Activated T-helper 9 cell treated with anti-CD3 and anti-CD28 coated beads, Interleukin-2, amount 50 U/mL, for 16 hours (primary cell): Measurements from ENCODE around the gene OTOGL.

ENCODE experiments used
- DNase-seq: peaks from one replicate; pipeline ENCODE4 v3.0.0-alpha.2; 2020; ENCODE audit warnings: low read depth

Gene OTOGL, protein sequence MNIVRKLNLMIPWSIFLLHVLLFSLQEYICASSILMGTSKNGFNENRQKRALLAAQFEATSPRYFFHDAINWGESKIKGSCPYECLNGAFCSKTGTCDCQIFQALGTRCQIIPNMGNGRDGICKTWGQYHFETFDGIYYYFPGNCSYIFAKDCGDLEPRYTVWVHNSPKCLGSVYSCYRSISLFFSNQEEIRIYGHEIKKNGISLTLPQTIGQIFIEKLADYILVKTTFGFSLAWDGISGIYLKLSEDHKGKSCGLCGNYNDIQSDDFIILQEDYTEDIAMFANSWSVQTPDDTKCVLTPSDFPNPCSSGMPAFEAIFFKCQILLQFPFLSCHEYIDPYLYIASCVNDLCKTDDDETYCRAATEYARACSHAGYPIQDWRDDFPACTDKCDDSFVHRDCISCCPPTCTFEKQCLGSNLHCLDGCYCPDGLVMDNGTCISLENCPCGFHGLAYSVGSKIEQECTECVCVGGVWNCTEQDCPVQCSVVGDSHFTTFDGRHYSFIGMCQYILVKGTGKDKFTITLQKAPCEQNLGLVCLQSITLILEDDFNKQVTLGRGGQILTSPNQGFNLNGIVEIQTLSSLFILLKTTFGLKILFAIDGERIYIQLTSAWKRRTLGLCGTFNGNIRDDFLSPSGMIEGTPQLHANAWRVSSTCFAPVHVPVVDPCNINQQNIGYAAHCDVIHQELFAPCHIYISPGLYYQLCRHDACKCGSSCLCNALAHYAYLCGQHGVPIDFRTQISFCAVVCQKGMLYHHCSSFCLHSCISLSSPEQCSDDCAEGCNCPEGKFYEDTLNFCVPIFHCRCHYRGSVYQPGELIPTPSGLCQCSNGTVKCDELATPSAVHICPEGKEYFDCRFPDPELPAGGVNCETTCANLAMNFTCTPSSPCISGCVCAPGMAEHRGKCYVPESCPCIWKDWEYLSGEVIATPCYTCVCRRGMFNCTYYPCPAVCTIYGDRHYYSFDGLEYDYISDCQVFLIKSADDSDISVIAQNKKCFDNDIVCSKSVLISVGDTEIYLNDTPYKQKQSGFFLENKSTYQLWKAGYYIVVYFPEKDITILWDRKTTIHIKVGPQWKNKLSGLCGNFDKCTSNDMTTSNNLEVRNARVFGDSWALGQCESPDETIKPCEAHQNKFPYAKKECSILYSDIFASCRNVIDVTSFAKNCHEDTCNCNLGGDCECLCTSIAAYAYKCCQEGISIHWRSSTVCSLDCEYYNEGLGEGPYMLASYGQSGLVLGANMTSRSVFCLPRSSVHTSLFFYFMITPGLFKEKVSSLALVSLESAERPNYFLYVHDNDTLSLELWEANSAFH (N-terminal part only)

DNA sequence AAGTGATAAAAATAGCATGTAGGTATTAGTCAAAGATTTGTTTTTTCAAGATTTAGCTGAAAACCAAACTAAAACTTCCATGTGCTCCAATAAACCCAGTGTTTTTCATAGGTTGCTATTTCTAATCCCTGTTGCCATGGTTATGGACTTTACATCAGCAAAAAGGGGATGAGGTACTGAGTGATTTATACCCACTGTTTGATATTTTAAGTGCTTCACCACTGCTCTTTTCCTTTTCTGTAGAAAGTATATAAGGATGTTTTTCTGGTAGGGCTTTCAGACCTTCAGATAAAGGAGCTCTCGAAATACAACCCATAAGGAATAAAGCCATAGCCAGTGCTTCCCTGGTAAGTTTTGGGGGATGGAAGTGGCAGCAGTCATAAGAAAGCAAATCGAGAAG, at the start of gene OTOGL:
OTOGL (plus strand) TSS at position 279 of the 400 bp plus-strand sequence. CDS start 109,895 bp downstream, outside the sequence.
- no peak for DNase-seq

DNA sequence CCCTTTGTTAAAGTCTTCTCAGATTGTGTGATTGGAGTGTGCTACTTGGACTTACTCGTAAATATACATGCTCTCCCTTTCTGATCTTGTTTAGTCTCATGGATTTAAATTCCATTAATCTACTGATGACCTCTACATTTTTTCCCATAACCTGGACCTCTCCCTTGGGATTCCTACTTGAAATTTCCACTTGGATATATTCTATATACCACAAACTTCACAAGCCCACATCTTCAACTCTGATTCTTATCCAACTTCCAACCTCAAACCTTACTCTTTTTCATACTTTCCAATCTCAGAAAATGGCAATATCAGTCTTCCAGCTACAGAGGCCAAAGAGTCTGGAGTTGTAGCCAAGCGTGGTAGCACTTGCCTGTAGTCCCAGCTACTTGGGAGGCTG, 49.1 kb upstream of the OTOGL start:
- no peak for DNase-seq

DNA sequence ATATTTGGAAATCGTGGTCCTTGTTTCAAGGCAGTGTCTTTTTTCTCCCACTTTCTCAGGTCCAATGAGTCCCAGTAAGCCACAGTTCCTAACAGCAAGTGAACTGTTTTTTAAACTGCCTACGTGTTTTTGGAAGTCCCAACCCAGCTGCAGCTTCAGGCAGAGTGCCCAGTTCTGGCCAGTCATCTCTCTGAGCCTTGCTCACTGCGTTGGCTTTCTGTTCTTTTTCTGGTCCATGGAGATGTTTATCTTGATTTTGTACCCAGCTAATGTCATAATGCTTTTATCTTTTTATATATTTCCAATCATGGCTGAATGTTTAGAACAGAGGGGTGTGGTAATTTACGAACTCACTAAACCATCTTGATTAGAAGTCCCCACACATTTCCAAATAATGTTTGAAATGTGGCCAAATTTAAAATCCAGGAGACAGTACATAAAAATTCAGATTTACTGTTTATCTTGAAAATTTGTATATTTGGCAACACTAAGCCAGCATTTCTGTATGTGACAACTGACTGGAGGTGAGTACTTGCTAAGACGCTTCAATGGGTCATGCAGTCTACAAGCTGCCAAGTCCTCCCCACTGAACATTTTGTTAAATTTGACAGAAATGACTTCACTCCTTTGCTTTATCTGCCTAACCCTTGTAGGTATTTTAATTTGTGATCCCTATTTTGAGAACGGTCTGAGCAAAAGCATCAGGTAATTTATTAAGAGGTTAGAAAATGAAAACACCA, 46.1 kb upstream of the OTOGL start:
- DNase-seq = no peak

DNA sequence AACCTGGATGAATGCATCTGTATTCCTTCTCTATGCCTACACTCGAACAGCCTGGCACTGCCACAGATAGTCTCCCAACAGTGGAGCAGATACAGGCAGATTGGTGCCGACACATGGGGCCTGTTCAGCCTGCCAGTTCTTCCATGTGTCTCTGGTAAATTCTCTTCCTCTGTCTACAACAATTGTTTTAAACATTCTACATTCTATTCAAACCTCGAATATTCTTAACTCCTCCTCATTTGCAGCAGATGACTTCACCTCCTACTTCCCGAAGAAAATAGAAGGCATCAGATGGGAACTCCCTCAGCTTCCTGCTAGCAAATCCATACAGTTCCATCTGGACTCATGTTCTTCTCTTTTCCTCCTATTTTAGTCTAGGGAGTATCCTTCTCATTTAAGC, 43.1 kb upstream of the OTOGL start:
- no peak for DNase-seq

DNA sequence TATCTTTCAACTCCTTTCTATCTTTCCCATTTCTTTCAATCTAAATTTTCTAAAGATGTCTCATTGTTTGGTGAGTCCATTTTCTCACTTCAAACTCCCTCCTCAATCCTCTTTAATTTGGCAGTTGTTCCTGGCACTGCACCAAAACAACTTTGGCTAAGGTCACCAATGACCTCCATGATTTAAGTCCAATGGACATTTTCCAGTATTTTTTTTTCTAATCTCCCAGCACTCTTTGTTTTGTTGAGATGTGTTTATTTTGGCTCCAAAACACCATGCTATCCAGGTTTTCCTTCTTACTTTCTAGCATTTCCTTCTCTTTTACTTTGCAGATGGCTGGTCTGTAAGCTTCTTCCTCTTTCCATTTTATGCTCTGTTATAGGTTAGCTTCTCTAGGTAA, 42.5 kb upstream of the OTOGL start:
- no peak for DNase-seq

DNA sequence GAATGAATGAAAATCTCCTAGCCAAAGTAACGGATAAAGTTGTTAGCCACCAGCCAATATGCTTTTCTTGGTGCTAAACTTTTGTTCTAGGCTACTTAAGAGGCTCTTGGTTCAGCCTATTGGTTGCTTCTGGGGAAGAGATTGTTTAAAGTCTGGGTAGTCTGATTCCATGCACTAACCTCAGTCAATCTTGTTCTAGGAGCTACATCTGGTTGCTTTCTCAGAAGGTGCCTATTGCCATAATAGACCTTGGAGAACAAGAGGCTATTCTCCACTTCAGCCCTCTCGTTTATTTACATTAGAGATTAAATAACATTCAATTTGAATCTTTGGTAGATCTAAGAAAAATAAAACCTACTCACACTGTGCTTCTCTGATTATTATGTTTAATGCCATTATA, 40.8 kb upstream of the OTOGL start:
- DNase-seq = no peak

DNA sequence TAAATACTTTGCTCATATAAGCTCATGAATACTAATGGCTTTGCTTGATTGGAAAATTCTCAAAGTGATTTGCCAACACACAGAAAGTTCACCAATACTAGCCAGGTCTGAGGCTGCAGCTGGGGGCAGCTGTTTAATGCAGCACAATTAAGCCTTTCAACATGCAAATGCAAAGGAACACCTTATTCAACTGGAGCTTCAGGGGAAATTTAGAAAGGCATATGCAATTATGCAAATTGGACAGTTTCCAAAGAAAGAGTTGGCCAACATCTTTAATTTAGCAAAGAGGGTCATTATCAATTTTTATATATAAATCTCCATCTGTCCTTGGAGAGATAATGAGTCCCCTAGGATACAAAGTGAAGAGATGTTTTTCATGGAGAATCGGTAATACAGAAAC, 40.2 kb upstream of the OTOGL start:
- no peak for DNase-seq

DNA sequence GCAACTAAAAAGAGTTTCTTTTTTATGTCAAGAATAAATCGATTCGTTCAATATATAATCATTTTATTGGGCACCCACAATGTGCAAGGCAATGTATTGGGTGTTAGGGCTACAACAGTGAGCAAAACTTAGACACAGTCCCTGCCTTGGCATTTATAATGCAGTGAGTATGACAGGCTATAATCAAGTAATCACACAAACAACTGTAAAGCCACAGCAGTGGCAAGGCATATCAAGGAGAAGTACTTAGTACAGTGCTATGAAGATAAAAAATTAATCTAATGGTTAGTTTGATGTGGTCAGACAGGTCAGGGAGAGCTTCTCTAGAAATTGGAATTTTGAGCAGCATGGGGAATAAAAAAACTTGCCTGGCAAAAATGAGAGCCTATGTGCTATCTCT, 39.5 kb upstream of the OTOGL start:
- DNase-seq = no peak

DNA sequence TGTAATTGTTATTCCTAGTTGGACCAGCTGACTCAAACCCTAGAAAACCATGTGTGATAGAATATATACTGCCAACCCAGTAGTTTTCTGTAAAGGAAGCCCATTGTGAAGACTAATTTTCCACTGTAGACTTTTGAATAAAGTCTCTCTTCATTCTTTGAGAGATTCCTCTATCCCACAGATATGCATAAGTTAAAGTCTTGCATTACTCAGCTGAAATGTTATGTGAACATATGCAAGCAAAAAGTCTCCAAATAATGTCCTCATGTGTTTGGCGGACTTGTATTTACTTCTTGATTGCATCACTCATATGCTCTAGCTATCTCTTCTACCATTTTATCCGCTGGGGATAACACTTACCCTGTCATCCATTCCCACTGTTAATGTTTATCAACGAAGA, 35.1 kb upstream of the OTOGL start:
- no peak for DNase-seq

DNA sequence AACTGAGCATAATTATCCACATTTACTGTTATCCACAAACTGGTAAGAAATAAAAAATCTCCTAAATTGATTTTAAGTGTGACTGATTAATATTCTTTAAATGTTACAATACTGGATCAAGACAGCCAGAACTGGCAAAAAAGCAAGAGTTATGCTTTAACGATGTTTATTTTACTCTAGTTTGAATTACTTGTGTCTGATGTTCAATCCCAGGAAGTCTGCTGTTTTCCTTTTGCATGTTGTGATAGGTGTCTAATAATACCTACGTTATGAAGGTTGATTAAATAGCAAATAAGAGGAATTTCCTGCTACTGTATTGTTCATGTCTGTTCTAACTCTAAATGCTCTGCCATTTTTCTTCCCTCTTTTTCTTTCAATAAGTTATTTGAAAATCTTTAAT, 34.4 kb upstream of the OTOGL start:
- DNase-seq = no peak

DNA sequence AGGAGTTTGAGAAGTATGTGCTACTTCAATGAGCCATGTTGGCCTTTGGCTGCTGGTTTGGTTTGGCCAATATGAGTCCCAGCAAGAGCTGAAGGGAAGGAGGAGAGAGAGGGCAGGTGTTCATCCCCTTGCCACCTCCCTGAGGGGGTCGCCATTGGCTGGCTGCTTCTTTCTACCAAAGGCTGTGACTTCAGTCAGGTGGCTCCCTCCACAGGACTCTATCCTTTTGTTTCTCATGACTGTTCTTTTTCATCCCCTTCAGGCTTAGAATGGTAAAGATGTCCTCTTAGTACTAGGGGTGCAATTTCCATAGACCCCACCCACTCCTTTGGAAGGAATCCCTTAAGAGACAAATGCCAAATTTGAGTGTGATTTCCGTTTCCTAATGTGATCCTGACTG, 31.2 kb upstream of the OTOGL start:
- DNase-seq = no peak

DNA sequence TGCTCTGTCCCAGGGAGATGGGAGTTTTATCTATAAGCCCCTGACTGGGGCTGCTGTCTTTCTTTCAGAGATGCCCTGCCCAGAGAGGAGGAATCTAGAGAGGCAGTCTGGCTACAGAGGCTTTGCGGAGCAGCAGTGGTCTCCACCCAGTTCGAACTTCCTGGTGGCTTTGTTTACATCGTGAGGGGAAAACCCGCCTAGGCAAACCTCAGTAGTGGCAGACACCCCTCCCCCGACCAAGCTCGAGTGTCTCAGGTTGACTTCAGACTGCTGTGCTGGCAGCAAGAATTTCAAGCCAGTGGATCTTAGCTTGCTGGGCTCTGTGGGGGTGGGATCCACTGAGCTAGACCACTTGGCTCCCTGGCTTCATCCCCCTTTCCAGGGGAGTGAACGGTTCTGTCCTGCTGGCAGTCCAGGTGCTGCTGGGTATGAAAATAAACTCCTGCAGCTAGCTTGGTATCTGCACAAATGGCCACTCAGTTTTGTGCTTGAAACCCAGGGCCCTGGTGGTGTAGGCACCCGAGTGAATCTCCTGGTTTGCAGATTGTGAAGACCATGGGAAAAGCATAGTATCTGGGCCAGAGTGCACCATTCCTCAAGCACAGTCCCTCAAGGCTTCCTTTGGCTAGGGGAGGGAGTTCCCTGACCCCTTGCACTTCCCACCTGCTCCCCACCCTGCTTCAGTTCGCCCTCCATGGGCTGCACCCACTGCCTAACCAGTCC, 15.3 kb upstream of the OTOGL start:
- DNase-seq = peak; percentile 2

DNA sequence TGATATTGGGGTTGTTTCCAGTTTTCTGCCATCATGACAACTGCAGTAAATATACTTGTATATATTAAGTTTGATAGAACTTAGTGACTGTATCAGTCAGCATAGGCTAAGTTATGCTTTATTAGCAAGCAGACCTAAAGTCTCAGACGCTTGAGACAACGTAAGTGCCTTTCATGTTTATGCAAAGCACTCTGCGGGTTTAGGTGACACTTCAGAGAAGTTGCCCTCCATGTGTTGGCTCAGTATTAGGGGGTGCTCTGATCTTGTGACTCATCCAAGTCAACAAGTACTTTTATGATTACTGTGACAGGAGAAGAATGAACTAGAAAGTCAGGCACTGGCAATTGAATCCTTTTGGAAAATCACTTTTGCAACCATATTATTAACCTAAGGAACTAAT, 13.3 kb upstream of the OTOGL start:
- no peak for DNase-seq

DNA sequence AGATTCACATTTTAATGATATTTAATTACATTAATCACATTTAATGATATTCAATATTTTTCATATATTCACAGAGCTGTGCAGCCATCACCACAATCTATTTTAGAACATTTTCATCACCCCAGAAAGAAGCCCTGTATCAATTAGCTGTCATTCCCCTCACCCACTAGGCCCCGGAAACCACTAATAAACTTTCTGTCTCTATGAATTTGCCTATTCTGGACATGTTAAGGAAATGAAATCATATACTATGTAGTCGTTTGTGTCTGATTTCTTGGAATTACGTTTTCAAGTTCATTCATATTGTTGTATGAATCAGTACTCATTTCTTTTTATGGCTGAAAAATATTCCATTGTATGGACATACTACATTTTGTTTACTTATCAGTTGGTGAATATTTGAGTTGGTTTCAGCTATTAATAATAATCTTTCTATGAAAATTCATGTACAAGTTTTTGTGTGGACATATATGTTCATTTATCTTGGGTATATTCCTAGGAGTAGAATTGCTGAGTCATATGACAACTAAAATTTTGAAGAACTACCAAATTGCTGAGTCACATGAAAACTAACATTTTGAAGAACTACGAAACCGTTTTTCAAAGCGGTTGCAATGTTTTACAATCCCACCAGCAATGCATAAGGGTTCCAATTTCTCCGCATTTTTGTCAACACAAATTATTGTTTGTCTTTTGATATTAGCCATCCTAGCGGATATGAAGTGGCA, 11.7 kb upstream of the OTOGL start:
- no peak for DNase-seq

DNA sequence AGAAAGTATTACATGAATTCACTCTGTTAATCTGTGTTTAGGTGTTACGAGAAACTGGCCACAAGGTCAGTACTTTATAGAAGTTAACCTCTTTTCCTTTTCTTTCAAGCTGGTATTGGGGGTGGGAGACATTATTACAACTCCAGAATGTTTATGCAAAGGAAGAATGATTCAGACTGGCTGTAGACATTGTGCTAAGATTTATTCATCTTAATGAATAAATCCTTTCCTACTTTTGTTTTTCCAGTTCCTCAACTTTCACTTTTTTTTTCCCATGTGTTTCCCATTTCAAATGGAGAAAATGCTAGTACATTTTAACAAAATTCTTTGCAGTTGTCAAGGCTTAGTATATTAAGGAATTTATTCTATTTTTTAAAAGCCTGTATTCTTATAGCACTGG, 1.3 kb downstream of the OTOGL start:
- DNase-seq = no peak

DNA sequence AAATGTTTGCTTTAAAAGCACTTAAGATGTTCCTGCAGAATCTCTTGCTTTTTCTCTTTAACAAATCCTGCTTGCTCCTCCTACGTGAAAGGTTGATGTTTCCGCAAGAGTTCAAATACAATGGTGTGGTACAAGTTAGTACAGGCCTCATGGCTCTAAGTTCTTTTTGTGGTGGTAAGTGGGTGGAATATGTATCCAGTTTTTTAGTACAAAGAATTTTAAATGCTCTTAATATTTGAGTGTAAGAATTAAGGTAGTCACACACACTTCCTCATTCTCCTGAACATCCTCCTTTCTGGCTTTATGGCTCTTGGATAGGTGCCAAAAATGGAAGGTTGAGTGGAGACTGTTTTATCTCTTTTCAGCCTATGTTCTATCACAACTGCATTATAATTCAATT, 1.8 kb downstream of the OTOGL start:
- no peak for DNase-seq

DNA sequence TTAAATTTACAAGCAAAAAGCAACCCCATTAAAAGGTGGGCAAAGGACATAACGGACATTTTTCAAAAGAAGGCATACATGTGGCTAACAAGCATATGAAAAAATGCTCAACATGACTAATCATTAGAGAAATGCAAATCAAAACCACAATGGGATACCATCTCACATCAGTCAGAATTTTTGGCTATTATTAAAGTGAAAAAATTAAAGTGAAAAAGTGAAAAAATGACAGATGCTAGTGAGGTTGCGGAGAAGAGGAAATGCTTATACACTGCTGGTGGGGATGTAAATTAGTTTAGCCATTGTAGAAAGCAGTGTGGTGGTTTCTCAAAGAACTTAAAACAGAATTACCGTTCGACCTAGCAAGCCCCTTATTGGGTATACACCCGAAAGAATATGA, 7.9 kb downstream of the OTOGL start:
- no peak for DNase-seq

DNA sequence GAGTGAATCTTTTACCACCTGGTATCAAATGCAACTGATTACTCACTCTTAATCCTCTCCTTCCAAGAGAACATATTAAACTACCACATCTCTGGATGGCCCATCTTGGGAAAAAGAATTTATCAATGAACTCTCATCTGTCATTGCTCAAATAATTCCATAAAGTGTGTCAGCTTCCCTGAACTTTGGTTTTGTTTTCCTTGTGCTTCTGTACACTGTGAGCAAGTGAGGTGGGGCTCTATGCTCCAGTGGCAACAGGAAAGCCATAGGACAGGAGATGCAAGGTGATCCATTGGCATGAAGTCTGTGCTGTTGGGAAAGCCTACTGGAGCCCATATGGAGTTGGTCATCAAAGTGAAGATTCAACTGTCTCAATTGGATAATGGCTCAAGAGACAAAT, 17.4 kb downstream of the OTOGL start:
- no peak for DNase-seq

DNA sequence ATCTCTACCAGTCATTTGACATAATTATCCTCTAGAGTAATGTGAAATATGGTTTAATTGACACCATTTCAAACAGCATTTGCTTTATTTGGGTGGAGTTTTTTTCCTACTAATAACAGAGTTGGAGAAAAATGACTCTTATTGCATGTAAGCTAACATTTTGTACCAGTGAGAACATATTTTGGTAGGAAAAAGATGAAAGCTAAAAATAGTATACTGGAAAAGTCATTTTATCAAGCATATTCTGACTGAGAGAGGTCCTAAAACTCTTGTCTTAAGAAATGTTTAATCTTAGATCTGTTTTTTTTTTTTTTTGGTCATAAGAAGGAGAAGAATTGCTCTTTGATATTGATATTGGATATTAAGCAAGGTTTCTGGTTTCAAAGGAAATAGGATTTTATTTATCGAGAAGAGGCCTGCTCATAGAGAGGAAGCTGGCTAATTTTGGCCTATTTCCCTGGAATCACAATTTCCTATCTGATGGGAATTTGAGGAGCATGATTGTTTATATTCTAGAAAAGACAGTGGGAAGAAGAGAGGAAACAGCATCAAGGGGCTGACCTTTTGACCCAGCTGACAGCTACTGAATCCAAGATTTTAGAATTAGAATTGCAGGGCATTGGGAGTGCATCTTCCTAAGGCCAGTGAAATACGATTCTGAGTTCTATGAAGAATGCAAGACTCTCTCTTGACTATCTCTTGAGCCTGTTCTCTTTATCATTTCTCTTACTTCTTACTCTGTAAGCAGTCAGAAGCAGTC, 19.4 kb downstream of the OTOGL start:
- no peak for DNase-seq

DNA sequence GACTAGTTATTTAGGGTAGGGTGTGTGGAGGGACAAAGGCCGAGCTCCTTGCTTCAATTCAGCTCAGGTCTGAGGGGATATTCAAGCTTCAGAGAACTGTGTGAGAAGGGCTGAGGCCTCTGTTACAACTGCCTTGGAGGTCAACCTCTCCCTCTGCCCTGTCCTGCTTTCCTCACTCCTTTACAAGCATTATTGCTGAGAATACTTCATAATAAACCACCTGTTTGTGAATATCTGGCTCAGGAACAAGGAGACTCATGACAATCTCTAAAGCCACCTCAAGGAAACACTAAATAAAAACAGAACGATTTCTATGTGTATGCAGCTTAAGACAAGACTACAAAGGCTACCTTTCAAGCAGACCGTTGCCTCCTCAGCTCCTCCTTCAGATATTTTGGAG, 21.7 kb downstream of the OTOGL start:
- no peak for DNase-seq
